A549 (cell line): ENCODE data around the gene PMM2. TPM values are rescaled to one million over a fixed set of nuclear protein-coding genes. Genes with fewer than 3 reads are reported as not detected.

ENCODE experiments used
- ATAC-seq, 2 experiments: fragments of 200-7000 bp in 1 of 2; fragments of >200 bp in 1 of 2; cut with Nextera tagmentation in 1 of 2; cut with Tn5 transposase in 1 of 2; 3 replicates each; pipeline versions ENCODE4 v1.8.0 to v1.9.1; 2018 to 2020; ENCODE audit warnings: mild to moderate bottlenecking in 1 of 2, moderate library complexity in 1 of 2
- CTCF ChIA-PET: fragments of 300-600 bp; sonication (Branson Sonifier 250); formaldehyde crosslinking; extraction: SDS; loops from one replicate; lab custom pipeline; 2021; ENCODE audit warnings: antibody characterized with exemption, inconsistent platforms; lab: Yijun Ruan, JAX
- POLR2A ChIA-PET: fragments of 350-600 bp; formaldehyde crosslinking; extraction: SDS; loops from one replicate; lab custom pipeline; 2021; ENCODE audit warnings: antibody characterized with exemption, inconsistent platforms; lab: Yijun Ruan, JAX
- DNase-seq, 2 experiments: peaks; one replicate each; pipeline versions ENCODE4 v3.0.0 to v3.0.0-alpha.2; 2011 to 2016; ENCODE audit warnings: low read depth in 1 of 2, low spot score in 1 of 2
- FAIRE-seq: peaks from 2 replicates; lab custom pipeline; 2011; peaks lifted over from hg19 to GRCh38; lab: Jason Lieb, UNC
- H3K27ac ChIP-seq, 2 experiments: fragments of >200 bp; sonication (Bioruptor Twin); formaldehyde crosslinking; 3 replicates each; pipeline ENCODE4 v1.5.1; 2016 to 2017
- H3K4me1 ChIP-seq: fragments of >200 bp; sonication (Bioruptor Twin); formaldehyde crosslinking; 3 replicates; pipeline ENCODE4 v1.6.1; 2016
- H3K4me2 ChIP-seq: fragments of >200 bp; sonication (Bioruptor Twin); formaldehyde crosslinking; 3 replicates; pipeline ENCODE4 v1.6.1; 2016
- H3K4me3 ChIP-seq: fragments of >200 bp; sonication (Bioruptor Twin); formaldehyde crosslinking; 3 replicates; pipeline ENCODE4 v1.5.1; 2016
- H3K9me3 ChIP-seq: fragments of >200 bp; sonication (Bioruptor Twin); formaldehyde crosslinking; 3 replicates; pipeline ENCODE4 v1.6.1; 2016
- CBX2 ChIP-seq: fragments of 200-600 bp; sonication (generic); IDR thresholded peaks from 2 replicates; pipeline ENCODE4 v1.6.1; 2016; ENCODE audit warnings: low read depth, mild to moderate bottlenecking, borderline replicate concordance
- CHD2 ChIP-seq: fragments of 150-350 bp; IDR thresholded peaks from 2 replicates; pipeline ENCODE4 v1.6.1; 2014; ENCODE audit warnings: low read length; ENCODE audit not compliant: partially characterized antibody
- CHD4 ChIP-seq: fragments of 200-600 bp; sonication (generic); IDR thresholded peaks from 2 replicates; pipeline ENCODE4 v1.6.1; 2016; ENCODE audit warnings: antibody characterized with exemption, mild to moderate bottlenecking, borderline replicate concordance
- EHF ChIP-seq: fragments of 250-450 bp; sonication (Bioruptor Pico); IDR thresholded peaks from 2 replicates; pipeline ENCODE4 v1.5.0; 2020; ENCODE audit warnings: mild to moderate bottlenecking
- EP300 ChIP-seq, 2 experiments: fragments of >200 bp; sonication (Bioruptor Twin); formaldehyde crosslinking; IDR thresholded peaks; 2 replicates in 1 of 2; 3 replicates in 1 of 2; pipeline ENCODE4 v1.6.1; 2016 to 2017
- HOXB5 ChIP-seq: fragments of 250-450 bp; sonication (Bioruptor Pico); IDR thresholded peaks from 2 replicates; pipeline ENCODE4 v1.5.0; 2020; ENCODE audit warnings: mild to moderate bottlenecking, moderate library complexity
- JUN ChIP-seq, 2 experiments: fragments of >200 bp; sonication (Bioruptor Twin); formaldehyde crosslinking; IDR thresholded peaks; 2 replicates in 1 of 2; 3 replicates in 1 of 2; pipeline ENCODE4 v1.6.1; 2016 to 2017
- JUNB ChIP-seq: fragments of >200 bp; sonication (Bioruptor Twin); formaldehyde crosslinking; IDR thresholded peaks from 2 replicates; pipeline ENCODE4 v1.6.1; 2016
- KDM1A ChIP-seq: fragments of 200-600 bp; sonication (generic); IDR thresholded peaks from 2 replicates; pipeline ENCODE4 v1.6.1; 2016; ENCODE audit warnings: low read depth, mild to moderate bottlenecking
- MYC ChIP-seq: IDR thresholded peaks from 2 replicates; pipeline ENCODE4 v1.6.1; 2012; ENCODE audit warnings: mild to moderate bottlenecking, inconsistent platforms, low read length, improper control_type of control experiment, borderline replicate concordance
- NFE2L2 ChIP-seq: fragments of 150-350 bp; conservative IDR thresholded peaks from 2 replicates; pipeline ENCODE4 v1.6.1; 2014; ENCODE audit warnings: low read length
- NPAS2 ChIP-seq: fragments of 250-450 bp; sonication (Bioruptor Pico); IDR thresholded peaks from 2 replicates; pipeline ENCODE4 v1.8.0; 2022; ENCODE audit warnings: mild to moderate bottlenecking, moderate library complexity, borderline replicate concordance
- NR3C1 ChIP-seq: fragments of >200 bp; sonication (Bioruptor Twin); formaldehyde crosslinking; IDR thresholded peaks from 3 replicates; pipeline ENCODE4 v1.6.1; 2017
- POLR2A ChIP-seq: IDR thresholded peaks from 2 replicates; pipeline ENCODE4 v1.6.1; 2012; ENCODE audit warnings: mild to moderate bottlenecking, low read length
- POLR2AphosphoS2 ChIP-seq: conservative IDR thresholded peaks from 2 replicates; pipeline ENCODE4 v1.6.1; 2012; ENCODE audit warnings: low read length, improper control_type of control experiment, inconsistent platforms
- RAD21 ChIP-seq, 2 experiments: fragments of >200 bp in 1 of 2; sonication (Bioruptor Twin) in 1 of 2; formaldehyde crosslinking in 1 of 2; IDR thresholded peaks in 1 of 2; conservative IDR thresholded peaks in 1 of 2; 2 replicates in 1 of 2; 3 replicates in 1 of 2; pipeline ENCODE4 v1.6.1; 2012 to 2018; ENCODE audit warnings: inconsistent platforms in 1 of 2
- RCOR1 ChIP-seq: fragments of 150-350 bp; IDR thresholded peaks from 2 replicates; pipeline ENCODE4 v1.6.1; 2014; ENCODE audit warnings: antibody characterized with exemption, low read length, low read depth
- SMC3 ChIP-seq: fragments of >200 bp; sonication (Bioruptor Twin); formaldehyde crosslinking; IDR thresholded peaks from 3 replicates; pipeline ENCODE4 v1.6.1; 2018; ENCODE audit warnings: inconsistent platforms
- TFCP2L1 ChIP-seq: fragments of 250-450 bp; sonication (Bioruptor Pico); IDR thresholded peaks from 2 replicates; pipeline ENCODE4 v1.5.0; 2021; ENCODE audit warnings: mild to moderate bottlenecking
- ZFP36 ChIP-seq: fragments of 450-650 bp; IDR thresholded peaks from 2 replicates; pipeline ENCODE4 v1.6.1; 2014; ENCODE audit warnings: borderline replicate concordance; ENCODE audit not compliant: partially characterized antibody
- ZNF302 ChIP-seq: fragments of 250-450 bp; sonication (Bioruptor Pico); IDR thresholded peaks from 2 replicates; pipeline ENCODE4 v1.9.0; 2021; ENCODE audit warnings: inconsistent platforms, mild to moderate bottlenecking, moderate library complexity
- WGBS: methylation state at CpG from one replicate; pipeline ENCODE4 v1.1.6; 2017; ENCODE audit errors: missing lambda C conversion rate; 5-methylcytosine and 5-hydroxymethylcytosine counted together
- polyA plus RNA-seq, 4 experiments: library from polyadenylated mRNA; depleted of rRNA in 3 of 4; stranded (reverse); fragments of >200 nt; fragmentation: RNase III in 1 of 4; extraction: RNeasy Plus Mini Kit Qiagen cat#74134 plus additional on column Dnase treatment in 1 of 4; gene quantifications; 2 replicates in 3 of 4; 3 replicates in 1 of 4; pipeline ENCODE4 v1.2.3, GENCODE V29; 2011 to 2017
- TF ChIP-seq, protein P1 (sequence below): fragments of >200 bp; sonication (Bioruptor Twin); formaldehyde crosslinking; IDR thresholded peaks from 3 replicates; pipeline ENCODE4 v1.6.1; 2016
- TF ChIP-seq, protein P2 (sequence below): IDR thresholded peaks from 2 replicates; pipeline ENCODE4 v1.6.1; 2012
- TF ChIP-seq, protein P3 (sequence below): fragments of 250-450 bp; sonication (Bioruptor Pico); IDR thresholded peaks from 2 replicates; pipeline ENCODE4 v1.5.0; 2020; ENCODE audit warnings: low read depth, mild to moderate bottlenecking, moderate library complexity
- TF ChIP-seq, protein P4 (sequence below): fragments of 250-450 bp; sonication (Bioruptor Pico); IDR thresholded peaks from 2 replicates; pipeline ENCODE4 v1.5.0; 2021; ENCODE audit warnings: mild to moderate bottlenecking, moderate library complexity, borderline replicate concordance
- TF ChIP-seq, protein P5 (sequence below): fragments of 450-650 bp; IDR thresholded peaks from 2 replicates; pipeline ENCODE4 v1.6.1; 2014; ENCODE audit warnings: antibody characterized with exemption

PMM2 gene
- polyA plus RNA-seq, 2 of the 4 experiments (the other 2 are of a cell fraction), result 56.6 to 72.4 TPM

DNA sequence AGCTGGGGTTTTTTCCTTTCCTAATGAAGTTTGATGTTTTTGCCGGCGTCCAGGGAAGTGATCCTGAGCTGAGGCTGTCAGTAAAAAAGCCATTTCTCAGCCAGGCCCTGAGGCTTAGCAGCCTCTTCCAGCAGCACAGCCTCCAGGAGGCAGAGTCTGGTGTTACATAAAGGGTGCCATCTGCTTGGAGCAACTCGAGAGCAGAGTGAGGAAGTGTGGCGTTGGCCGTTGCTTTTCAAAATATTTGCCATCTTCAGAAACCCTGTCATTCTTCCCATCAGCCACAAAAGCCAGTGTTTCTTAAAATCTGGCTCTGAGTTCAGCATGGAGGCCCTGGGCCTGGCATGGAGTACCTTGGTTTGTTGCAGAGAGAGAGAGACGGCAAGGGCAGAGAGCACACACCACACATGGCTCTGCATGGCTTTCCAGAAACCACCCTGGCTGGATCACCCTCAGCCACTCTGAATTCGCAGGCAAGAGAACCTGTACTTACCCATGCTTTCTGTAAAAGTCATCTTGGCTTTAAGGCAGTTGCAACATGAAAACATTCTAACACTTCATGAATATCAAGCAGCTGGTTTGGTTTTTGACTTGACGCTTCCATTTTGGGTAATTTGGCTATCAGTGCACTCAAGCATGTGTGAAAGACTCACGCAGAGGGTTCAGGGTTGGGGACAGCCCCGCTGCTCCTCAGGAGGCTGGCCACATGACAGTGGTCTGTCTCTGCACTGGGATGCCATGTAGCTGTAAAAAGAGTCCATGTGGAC lies 21.0 kb downstream of the PMM2 start:
- FAIRE-seq (no peak), ATAC-seq (no peak), DNase-seq (no peak)
- ChIA-PET CTCF (interaction anchor here (0.6 kb wide), 1 partner anchor 20 kb away, joined by 3 read pairs; no protein-coding TSS in a partner anchor), POLR2A (no interaction called here)
- whole genome bisulfite sequencing, result 95% methylated on average over 10 of the region's 10 CpGs
- TF ChIP-seq SMC3 (no peak), KDM1A (no peak), TFCP2L1 (CRISPR knock-in tag) (no peak), NR3C1 (no peak), CHD4 (no peak)
- TF ChIP-seq, protein P1, sequence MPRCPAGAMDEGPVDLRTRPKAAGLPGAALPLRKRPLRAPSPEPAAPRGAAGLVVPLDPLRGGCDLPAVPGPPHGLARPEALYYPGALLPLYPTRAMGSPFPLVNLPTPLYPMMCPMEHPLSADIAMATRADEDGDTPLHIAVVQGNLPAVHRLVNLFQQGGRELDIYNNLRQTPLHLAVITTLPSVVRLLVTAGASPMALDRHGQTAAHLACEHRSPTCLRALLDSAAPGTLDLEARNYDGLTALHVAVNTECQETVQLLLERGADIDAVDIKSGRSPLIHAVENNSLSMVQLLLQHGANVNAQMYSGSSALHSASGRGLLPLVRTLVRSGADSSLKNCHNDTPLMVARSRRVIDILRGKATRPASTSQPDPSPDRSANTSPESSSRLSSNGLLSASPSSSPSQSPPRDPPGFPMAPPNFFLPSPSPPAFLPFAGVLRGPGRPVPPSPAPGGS, result no peak
- Histone ChIP-seq H3K4me3 (no peak overlapping the region), H3K4me2 (no peak overlapping the region), H3K4me1 (no peaks in the 10 kb centered on the region), H3K9me3 (no peaks in the 10 kb centered on the region), H3K27ac (no peak overlapping the region)

DNA sequence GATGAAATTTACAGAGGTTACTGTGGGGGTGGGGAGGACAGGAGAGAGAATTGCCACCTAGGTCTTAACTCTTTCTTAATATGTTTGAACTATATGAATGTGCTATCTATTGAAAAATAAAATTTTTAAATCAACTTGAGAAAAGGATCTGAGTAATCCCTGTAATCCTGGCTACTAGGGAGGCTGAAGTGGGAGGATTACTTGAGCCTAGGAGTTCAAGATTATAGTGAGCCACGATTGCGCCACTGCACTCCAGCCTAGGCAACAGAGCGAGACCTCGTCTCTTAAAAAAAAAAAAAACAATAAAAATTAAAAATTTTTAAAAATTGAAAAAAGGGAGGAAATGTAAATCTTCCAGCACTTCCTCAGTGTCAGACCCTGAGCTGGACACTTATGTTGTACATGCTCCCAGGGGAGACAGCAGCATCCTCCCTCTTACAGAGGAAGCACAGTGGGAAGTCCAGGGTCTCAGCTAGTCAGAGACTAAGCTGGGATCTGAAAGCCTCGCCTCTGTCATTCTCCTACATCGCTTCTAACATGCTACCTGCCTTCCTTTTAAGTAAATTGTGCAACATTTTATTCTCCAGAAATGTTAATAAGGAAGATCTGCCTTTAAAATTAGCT lies 21.9 kb downstream of the PMM2 start:
- FAIRE-seq (no peak), ATAC-seq (no peak), DNase-seq (no peak)
- POLR2A ChIA-PET, result no interaction called here
- no peak overlapping the region for H3K4me2 ChIP-seq
- no peaks in the 10 kb centered on the region for H3K4me1 ChIP-seq
- H3K9me3 ChIP-seq, result no peaks in the 10 kb centered on the region
- 93% methylated on average over 6 of the region's 6 CpGs for WGBS
- H3K4me3 ChIP-seq, result no peak overlapping the region
- H3K27ac ChIP-seq, result no peak overlapping the region
- TF ChIP-seq JUNB (no peak), RAD21 (conservative IDR thresholded peaks at IDR 0.05 in 1 of 2, IDR thresholded peaks at IDR 0.05 in 1 of 2) (no peak), JUN (IDR thresholded peaks at IDR 0.05) (no peak), EHF (CRISPR knock-in tag) (no peak), SMC3 (no peak), CBX2 (no peak), POLR2AphosphoS2 (no peak), NPAS2 (CRISPR knock-in tag) (no peak), TFCP2L1 (CRISPR knock-in tag) (no peak)
- TF ChIP-seq, protein P1, result no peak
- CTCF ChIA-PET, result interaction anchor here (1.2 to 1.4 kb wide), 2 partner anchors 10 to 61 kb away, joined by 3 to 4 read pairs; no protein-coding TSS in a partner anchor

DNA sequence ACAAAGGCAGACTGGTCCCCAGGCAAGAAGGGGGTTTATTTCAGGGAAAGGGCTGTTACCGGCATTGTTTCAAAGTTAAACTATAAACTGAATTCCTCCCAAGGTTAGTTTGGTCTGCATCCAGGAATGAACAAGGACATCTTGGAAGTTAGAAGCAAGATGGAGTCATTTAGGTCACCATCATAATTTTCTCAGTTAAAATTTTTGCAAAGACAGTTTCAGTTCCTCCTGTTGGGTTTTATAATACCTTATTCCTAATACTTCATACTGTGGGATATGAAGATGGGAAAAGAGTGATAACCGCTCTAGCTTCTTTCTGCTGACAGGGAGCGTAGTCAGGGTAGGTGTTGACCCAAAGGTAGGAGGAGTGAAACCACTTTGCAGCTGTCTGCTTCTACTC lies 24.8 kb downstream of the PMM2 start:
- H3K4me2 ChIP-seq, result no peak overlapping the region
- no peak overlapping the region for H3K4me3 ChIP-seq
- 86% methylated on average over 3 of the region's 3 CpGs for WGBS
- no peaks in the 10 kb centered on the region for H3K4me1 ChIP-seq
- FAIRE-seq (no peak), ATAC-seq (no peak), DNase-seq (no peak)
- no peak overlapping the region for H3K27ac ChIP-seq
- ChIA-PET POLR2A (no interaction called here), CTCF (interaction anchor here (1.6 to 3.5 kb wide), 3 partner anchors 10 to 57 kb away, joined by 3 to 14 read pairs (median 14); no protein-coding TSS in a partner anchor)
- H3K9me3 ChIP-seq, result no peaks in the 10 kb centered on the region
- TF ChIP-seq MYC, result no peak
- TF ChIP-seq HOXB5 (CRISPR knock-in tag), result no peak
- TF ChIP-seq RCOR1, result no peak
- TF ChIP-seq NFE2L2, result no peak
- TF ChIP-seq, protein P2, sequence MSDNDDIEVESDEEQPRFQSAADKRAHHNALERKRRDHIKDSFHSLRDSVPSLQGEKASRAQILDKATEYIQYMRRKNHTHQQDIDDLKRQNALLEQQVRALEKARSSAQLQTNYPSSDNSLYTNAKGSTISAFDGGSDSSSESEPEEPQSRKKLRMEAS, result no peak
- TF ChIP-seq EHF (CRISPR knock-in tag), result no peak
- no peak for TF ChIP-seq EP300 (IDR thresholded peaks at IDR 0.05)
- TF ChIP-seq JUN (IDR thresholded peaks at IDR 0.05), result no peak
- no peak for TF ChIP-seq CBX2
- TF ChIP-seq, protein P3, sequence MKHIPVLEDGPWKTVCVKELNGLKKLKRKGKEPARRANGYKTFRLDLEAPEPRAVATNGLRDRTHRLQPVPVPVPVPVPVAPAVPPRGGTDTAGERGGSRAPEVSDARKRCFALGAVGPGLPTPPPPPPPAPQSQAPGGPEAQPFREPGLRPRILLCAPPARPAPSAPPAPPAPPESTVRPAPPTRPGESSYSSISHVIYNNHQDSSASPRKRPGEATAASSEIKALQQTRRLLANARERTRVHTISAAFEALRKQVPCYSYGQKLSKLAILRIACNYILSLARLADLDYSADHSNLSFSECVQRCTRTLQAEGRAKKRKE (CRISPR knock-in tag), result no peak
- no peak for TF ChIP-seq RAD21 (conservative IDR thresholded peaks at IDR 0.05 in 1 of 2, IDR thresholded peaks at IDR 0.05 in 1 of 2)
- TF ChIP-seq, protein P4, sequence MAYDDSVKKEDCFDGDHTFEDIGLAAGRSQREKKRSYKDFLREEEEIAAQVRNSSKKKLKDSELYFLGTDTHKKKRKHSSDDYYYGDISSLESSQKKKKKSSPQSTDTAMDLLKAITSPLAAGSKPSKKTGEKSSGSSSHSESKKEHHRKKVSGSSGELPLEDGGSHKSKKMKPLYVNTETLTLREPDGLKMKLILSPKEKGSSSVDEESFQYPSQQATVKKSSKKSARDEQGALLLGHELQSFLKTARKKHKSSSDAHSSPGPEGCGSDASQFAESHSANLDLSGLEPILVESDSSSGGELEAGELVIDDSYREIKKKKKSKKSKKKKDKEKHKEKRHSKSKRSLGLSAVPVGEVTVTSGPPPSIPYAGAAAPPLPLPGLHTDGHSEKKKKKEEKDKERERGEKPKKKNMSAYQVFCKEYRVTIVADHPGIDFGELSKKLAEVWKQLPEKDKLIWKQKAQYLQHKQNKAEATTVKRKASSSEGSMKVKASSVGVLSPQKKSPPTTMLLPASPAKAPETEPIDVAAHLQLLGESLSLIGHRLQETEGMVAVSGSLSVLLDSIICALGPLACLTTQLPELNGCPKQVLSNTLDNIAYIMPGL, result no peak
- TF ChIP-seq, protein P5, sequence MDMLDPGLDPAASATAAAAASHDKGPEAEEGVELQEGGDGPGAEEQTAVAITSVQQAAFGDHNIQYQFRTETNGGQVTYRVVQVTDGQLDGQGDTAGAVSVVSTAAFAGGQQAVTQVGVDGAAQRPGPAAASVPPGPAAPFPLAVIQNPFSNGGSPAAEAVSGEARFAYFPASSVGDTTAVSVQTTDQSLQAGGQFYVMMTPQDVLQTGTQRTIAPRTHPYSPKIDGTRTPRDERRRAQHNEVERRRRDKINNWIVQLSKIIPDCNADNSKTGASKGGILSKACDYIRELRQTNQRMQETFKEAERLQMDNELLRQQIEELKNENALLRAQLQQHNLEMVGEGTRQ, result no peak
- TF ChIP-seq POLR2A, result no peak
- TF ChIP-seq ZNF302 (CRISPR knock-in tag), result no peak
- TF ChIP-seq CHD4, result no peak
- TF ChIP-seq KDM1A, result no peak
- no peak for TF ChIP-seq ZFP36
- no peak for TF ChIP-seq CHD2
